Panc1 (cell line): ENCODE measurements around the gene ZNF730. TPM values are rescaled to one million over a fixed set of nuclear protein-coding genes. Genes with fewer than 3 reads are reported as not detected.

ENCODE experiments used
- ATAC-seq: fragments of 200-7000 bp; cut with Tn5 transposase; 2 replicates; pipeline ENCODE4 v1.9.1; 2020; ENCODE audit warnings: mild to moderate bottlenecking, moderate library complexity
- BruUV-seq: library from RNA; stranded (reverse); fragments of 400-500 nt; replicated peaks from 2 replicates; lab custom pipeline; 2021; lab: Mats Ljungman, UMichigan
- CTCF ChIA-PET: fragments of 300-600 bp; sonication (Branson Sonifier 250); formaldehyde crosslinking; loops from one replicate; lab custom pipeline; 2022; ENCODE audit warnings: antibody characterized with exemption; lab: Charles Lee
- POLR2A ChIA-PET: fragments of 300-600 bp; sonication (Branson Sonifier 250); formaldehyde crosslinking; loops from one replicate; lab custom pipeline; 2022; ENCODE audit warnings: antibody characterized with exemption; lab: Charles Lee
- DNase-seq: peaks from one replicate; pipeline ENCODE4 v3.0.0-alpha.2; 2010; ENCODE audit warnings: low read depth, low spot score
- H3K27ac ChIP-seq: 2 replicates; pipeline ENCODE4 v1.5.1; 2011; ENCODE audit warnings: mild to moderate bottlenecking, low read length, inconsistent platforms
- H3K27me3 ChIP-seq: fragments of 200-500 bp; sonication (Bioruptor generic); 2 replicates; pipeline ENCODE4 v1.6.0; 2014; ENCODE audit warnings: low read length, inconsistent platforms; ENCODE audit not compliant: control insufficient read depth, insufficient read depth
- H3K36me3 ChIP-seq: fragments of 200-500 bp; sonication (Bioruptor generic); 2 replicates; pipeline ENCODE4 v1.5.1; 2014; ENCODE audit warnings: inconsistent platforms, mild to moderate bottlenecking, low read length, moderate library complexity; ENCODE audit not compliant: control insufficient read depth, insufficient read depth
- H3K4me1 ChIP-seq: 2 replicates; pipeline ENCODE4 v1.5.1; 2011; ENCODE audit warnings: inconsistent platforms, mild to moderate bottlenecking, low read length, moderate library complexity; ENCODE audit not compliant: control insufficient read depth, insufficient read depth
- H3K4me3 ChIP-seq, 2 experiments: 2 replicates each; pipeline ENCODE4 v1.5.1; 2011 to 2012; ENCODE audit warnings: low read depth in 2 of 2, low read length in 2 of 2, mild to moderate bottlenecking in 2 of 2, inconsistent platforms in 1 of 2, moderate library complexity in 1 of 2
- H3K9me3 ChIP-seq: fragments of 200-500 bp; sonication (Bioruptor generic); 2 replicates; pipeline ENCODE4 v1.5.1; 2014; ENCODE audit warnings: low read depth, mild to moderate bottlenecking, inconsistent platforms, low read length, moderate library complexity; ENCODE audit not compliant: control insufficient read depth, insufficient read depth
- CTCF ChIP-seq: fragments of 450-650 bp; IDR thresholded peaks from 2 replicates; pipeline ENCODE4 v1.5.1; 2017; ENCODE audit warnings: mild to moderate bottlenecking
- POLR2AphosphoS5 ChIP-seq: IDR thresholded peaks from 2 replicates; pipeline ENCODE4 v1.6.1; 2012; ENCODE audit warnings: mild to moderate bottlenecking, low read depth, low read length, moderate library complexity
- REST ChIP-seq, 2 experiments: IDR thresholded peaks; 2 replicates each; pipeline ENCODE4 v1.6.1; 2011 to 2012; ENCODE audit warnings: low read depth in 2 of 2, control low read depth in 1 of 2, low read length in 1 of 2, mild to moderate bottlenecking in 1 of 2, moderate library complexity in 1 of 2; ENCODE audit not compliant: insufficient read depth in 1 of 2
- SIN3A ChIP-seq: IDR thresholded peaks from 2 replicates; pipeline ENCODE4 v1.6.1; 2012; ENCODE audit warnings: low read depth, mild to moderate bottlenecking, low read length, moderate library complexity, borderline replicate concordance; ENCODE audit not compliant: insufficient read depth
- TCF7L2 ChIP-seq: IDR thresholded peaks from 2 replicates; pipeline ENCODE4 v1.6.1; 2011; ENCODE audit warnings: mild to moderate bottlenecking, low read depth, low read length, inconsistent platforms
- in situ Hi-C: cut with HindIII; loops from 2 replicates; pipeline ENCODE4 v1.10.0; 2016; ENCODE audit warnings: low sequenced_read_pairs, low pct_unique_long_range_greater_than_20kb
- intact Hi-C: fragments of 100-400 bp; cut with micrococcal nuclease; formaldehyde crosslinking; loops from one replicate; pipeline ENCODE4 v1.10.0; 2022; ENCODE audit not compliant: unreplicated experiment
- total RNA-seq: library from RNA; stranded (reverse); gene quantifications from one replicate; pipeline ENCODE4 v1.2.1, GENCODE V29; 2021; ENCODE audit not compliant: unreplicated experiment

Gene ZNF730
- total RNA-seq, 1 experiment from 2014 or later = 0.08 TPM

GRCh38 chr19:23093832-23094231 lies 23.0 kb upstream of the ZNF730 start:
- intact Hi-C loops = no loop called here
- Histone ChIP-seq H3K4me1 (no peaks in the 10 kb centered on the region), H3K27me3 (no peaks in the 10 kb centered on the region), H3K9me3 (no peaks in the 10 kb centered on the region), H3K4me3 (no peak overlapping the region), H3K27ac (no peak overlapping the region), H3K36me3 (no peaks in the 10 kb centered on the region)
- BruUV-seq = no TSS peak
- in situ Hi-C loops = no loop called here
- no peak for TF ChIP-seq CTCF
- TF ChIP-seq SIN3A = no peak
- TF ChIP-seq TCF7L2 = no peak
- no peak for TF ChIP-seq REST (IDR thresholded peaks at IDR 0.05; ENCODE audit: insufficient read depth in 1 of 2, low read depth in 2 of 2, low read length in 1 of 2)
- TF ChIP-seq POLR2AphosphoS5 = no peak
- ATAC-seq (no peak), DNase-seq (no peak)
- ChIA-PET POLR2A (no interaction called here), CTCF (no interaction called here)

GRCh38 chr19:23095418-23095817 lies 21.4 kb upstream of the ZNF730 start:
- CTCF ChIA-PET = no interaction called here
- no TSS peak for BruUV-seq
- ATAC-seq (no peak), DNase-seq (no peak)
- H3K4me3 ChIP-seq = no peak overlapping the region
- in situ Hi-C loops = no loop called here
- no peaks in the 10 kb centered on the region for H3K27me3 ChIP-seq
- H3K4me1 ChIP-seq = no peaks in the 10 kb centered on the region
- POLR2A ChIA-PET = no interaction called here
- no peaks in the 10 kb centered on the region for H3K9me3 ChIP-seq
- intact Hi-C loops = no loop called here
- no peaks in the 10 kb centered on the region for H3K36me3 ChIP-seq
- H3K27ac ChIP-seq = no peak overlapping the region
- TF ChIP-seq CTCF (no peak), TCF7L2 (no peak), REST (IDR thresholded peaks at IDR 0.05; ENCODE audit: insufficient read depth in 1 of 2, low read depth in 2 of 2, low read length in 1 of 2) (no peak), POLR2AphosphoS5 (no peak), SIN3A (no peak)
